KMS-11 (cell line): ENCODE results near the gene KCTD17.

Source experiments
- H2AFZ ChIP-seq: fragments of 200-600 bp; sonication (generic); 2 replicates; pipeline ENCODE4 v1.6.1; 2016; ENCODE audit warnings: antibody characterized with exemption, mixed run types, low read depth
- H3K27ac ChIP-seq: fragments of 200-600 bp; sonication (generic); 2 replicates; pipeline ENCODE4 v1.6.1; 2016; ENCODE audit warnings: mild to moderate bottlenecking, mixed run types
- H3K27me3 ChIP-seq: fragments of 200-600 bp; sonication (generic); 2 replicates; pipeline ENCODE4 v1.6.1; 2017; ENCODE audit warnings: mild to moderate bottlenecking, low read depth, mixed run types, moderate library complexity; ENCODE audit not compliant: insufficient read depth
- H3K36me3 ChIP-seq: fragments of 200-600 bp; sonication (generic); 2 replicates; pipeline ENCODE4 v1.6.1; 2017; ENCODE audit warnings: mild to moderate bottlenecking, mixed run types; ENCODE audit not compliant: insufficient read depth
- H3K4me1 ChIP-seq: fragments of 200-600 bp; sonication (generic); 2 replicates; pipeline ENCODE4 v1.6.1; 2016; ENCODE audit warnings: mild to moderate bottlenecking, low read depth, mixed run types; ENCODE audit not compliant: poor library complexity, severe bottlenecking
- H3K4me2 ChIP-seq: fragments of 200-600 bp; sonication (generic); 2 replicates; pipeline ENCODE4 v1.7.0; 2016; ENCODE audit warnings: mild to moderate bottlenecking, mixed run types
- H3K4me3 ChIP-seq: fragments of 200-600 bp; sonication (generic); IDR thresholded peaks from 2 replicates; pipeline ENCODE4 v1.6.1; 2017; ENCODE audit warnings: low read depth, low read length, mixed read lengths; ENCODE audit not compliant: insufficient read depth
- H3K79me2 ChIP-seq: fragments of 200-600 bp; sonication (generic); 2 replicates; pipeline ENCODE4 v1.6.1; 2016; ENCODE audit warnings: low read depth, mixed run types; ENCODE audit not compliant: insufficient read depth
- H3K9ac ChIP-seq: fragments of 200-600 bp; sonication (generic); 2 replicates; pipeline ENCODE4 v1.6.1; 2016; ENCODE audit warnings: mild to moderate bottlenecking, mixed run types
- H4K20me1 ChIP-seq: fragments of 200-600 bp; sonication (generic); 2 replicates; pipeline ENCODE4 v1.6.1; 2016; ENCODE audit warnings: mild to moderate bottlenecking, mixed run types; ENCODE audit not compliant: insufficient read depth
- CTCF ChIP-seq: fragments of 200-600 bp; sonication (generic); conservative IDR thresholded peaks from 2 replicates; pipeline ENCODE4 v1.6.1; 2017; ENCODE audit warnings: low read depth, mild to moderate bottlenecking, antibody characterized with exemption, low read length, moderate library complexity, mixed read lengths

Gene KCTD17

DNA sequence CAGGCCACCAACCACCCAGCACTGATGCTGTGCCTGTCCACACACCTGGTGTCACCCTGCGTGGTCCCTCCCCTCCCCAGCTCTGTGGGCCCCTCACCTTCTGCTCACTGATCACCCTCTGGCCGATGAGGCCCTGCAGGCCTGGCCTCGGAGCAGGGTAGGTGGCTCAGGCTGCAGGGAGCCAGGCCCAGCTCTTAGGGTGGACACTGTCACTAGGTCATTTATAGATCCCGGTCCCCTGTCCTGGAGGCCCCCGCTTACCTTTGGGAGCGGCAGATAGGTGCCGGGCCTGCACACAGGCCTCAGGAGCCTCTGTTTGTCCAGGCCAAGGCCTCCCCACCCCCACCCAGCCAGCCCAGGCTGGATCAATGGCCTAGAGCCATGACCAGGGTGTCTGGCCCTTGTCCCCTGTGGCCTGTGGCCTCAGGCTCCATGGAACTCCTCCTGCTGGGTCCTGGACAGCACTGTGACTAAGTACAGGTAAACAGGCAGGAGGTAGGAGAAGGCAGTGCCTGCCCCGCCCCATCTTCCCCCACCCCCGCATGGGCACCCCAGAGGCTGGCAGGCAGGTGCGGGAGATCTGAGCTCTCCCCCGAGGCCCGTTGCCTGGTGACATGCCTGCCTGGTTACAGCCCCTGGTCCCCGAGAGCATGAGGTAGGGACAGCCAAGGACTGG, 57.8 kb downstream of the KCTD17 start, which contains the start of gene TMPRSS6:
TMPRSS6 (minus strand) TSS at position 472 of the 676 bp plus-strand sequence. CDS start 6,296 bp downstream, outside the sequence.
- no peak for TF ChIP-seq CTCF

GRCh38 chr22:37111156-37111717, 59.7 kb downstream of the KCTD17 start:
- Histone ChIP-seq H4K20me1 (no peaks in the 10 kb centered on the region), H3K4me2 (no peak overlapping the region), H3K4me3 (no peak overlapping the region), H3K27me3 (no peaks in the 10 kb centered on the region), H2AFZ (no peak overlapping the region), H3K27ac (no peak overlapping the region), H3K4me1 (no peaks in the 10 kb centered on the region), H3K36me3 (no peaks in the 10 kb centered on the region), H3K79me2 (no peaks in the 10 kb centered on the region), H3K9ac (no peak overlapping the region)
- TF ChIP-seq CTCF, result no peak

More for the DNA sequence above, 57.8 kb downstream of the KCTD17 start, which contains the start of gene TMPRSS6:
- H3K36me3 ChIP-seq, result no peaks in the 10 kb centered on the region
- no peak within 1 kb of the TSS for H3K4me2 ChIP-seq
- H4K20me1 ChIP-seq, result no peaks in the 10 kb centered on the region
- H3K79me2 ChIP-seq, result no peaks in the 10 kb centered on the region
- no peak within 1 kb of the TSS for H3K27ac ChIP-seq
- H3K4me1 ChIP-seq, result no peaks in the 10 kb centered on the region
- peaks cover 2% of the 10 kb centered on the region; the same call in 1 of the 2 replicates for H3K27me3 ChIP-seq
- H3K4me3 ChIP-seq, result no peak within 1 kb of the TSS
- no peak within 1 kb of the TSS for H3K9ac ChIP-seq
- H2AFZ ChIP-seq, result no peak within 1 kb of the TSS

GRCh38 chr22:37112084-37112728, 60.7 kb downstream of the KCTD17 start:
- H3K27me3 ChIP-seq, result no peaks in the 10 kb centered on the region
- no peaks in the 10 kb centered on the region for H3K4me1 ChIP-seq
- no peaks in the 10 kb centered on the region for H3K36me3 ChIP-seq
- H3K27ac ChIP-seq, result no peak overlapping the region
- no peaks in the 10 kb centered on the region for H3K79me2 ChIP-seq
- H3K4me3 ChIP-seq, result no peak overlapping the region
- no peak overlapping the region for H3K4me2 ChIP-seq
- H4K20me1 ChIP-seq, result no peaks in the 10 kb centered on the region
- no peak for TF ChIP-seq CTCF
- no peak overlapping the region for H2AFZ ChIP-seq
- H3K9ac ChIP-seq, result no peak overlapping the region
